GM18867 (cell line): ENCODE data around the gene NPHP1.
"Not testable (repeated sequence)": the region's sequence is repeated elsewhere in the genome, so short reads cannot be mapped to it uniquely, and the experiment has no call there.

Experiments
- ATAC-seq: cut with Tn5 transposase; IDR thresholded peaks from one replicate; pipeline ENCODE4 v1.9.1; 2021; ENCODE audit warnings: mild to moderate bottlenecking, moderate library complexity; ENCODE audit not compliant: unreplicated experiment

Gene NPHP1

GRCh38 chr2:110105183-110105582 is 99.6 kb downstream of the NPHP1 start:
- no peak for ATAC-seq

GRCh38 chr2:110104025-110104771 is 100.6 kb downstream of the NPHP1 start:
- ATAC-seq, result no peak

- ATAC-seq, result no peak
Measured at GRCh38 chr2:110103061-110103961, 101.5 kb downstream of the NPHP1 start.

- ATAC-seq, result no peak
Measured at GRCh38 chr2:110101901-110102803, 102.7 kb downstream of the NPHP1 start.

GRCh38 chr2:110101280-110101844 is 103.5 kb downstream of the NPHP1 start:
- ATAC-seq, result no peak

GRCh38 chr2:110100880-110101279 is 103.9 kb downstream of the NPHP1 start:
- not testable (repeated sequence) for ATAC-seq

GRCh38 chr2:110100480-110100879 is 104.3 kb downstream of the NPHP1 start:
- no peak for ATAC-seq

- no peak for ATAC-seq
Measured at GRCh38 chr2:110099471-110100225, 105.2 kb downstream of the NPHP1 start.

- ATAC-seq, result no peak
Measured at GRCh38 chr2:110099038-110099425, 105.8 kb downstream of the NPHP1 start.

GRCh38 chr2:110097506-110098220 is 107.2 kb downstream of the NPHP1 start:
- ATAC-seq, result no peak

- ATAC-seq, result no peak
Measured at GRCh38 chr2:110095994-110096633, 108.7 kb downstream of the NPHP1 start.

GRCh38 chr2:110094884-110095534 is 109.8 kb downstream of the NPHP1 start:
- not testable (repeated sequence) for ATAC-seq

GRCh38 chr2:110093924-110094323 is 110.9 kb downstream of the NPHP1 start:
- ATAC-seq, result not testable (repeated sequence)

- ATAC-seq, result not testable (repeated sequence)
Measured at GRCh38 chr2:110090164-110090563, 114.6 kb downstream of the NPHP1 start.

- ATAC-seq, result not testable (repeated sequence)
Measured at GRCh38 chr2:110083757-110084156, 121.1 kb downstream of the NPHP1 start.

- not testable (repeated sequence) for ATAC-seq
Measured at GRCh38 chr2:110083162-110083561, 121.7 kb downstream of the NPHP1 start.

GRCh38 chr2:110078104-110078503 is 126.7 kb downstream of the NPHP1 start:
- not testable (repeated sequence) for ATAC-seq

- not testable (repeated sequence) for ATAC-seq
Measured at GRCh38 chr2:110075896-110076295, 128.9 kb downstream of the NPHP1 start.
